GM12878 (cell line): ENCODE data around the gene MAD1L1. TPM values are rescaled to one million over a fixed set of nuclear protein-coding genes. Genes with fewer than 3 reads are reported as not detected.

Experiments used
- ASH2L ChIP-seq: fragments of 300-600, 200-600 bp; sonication (generic); IDR thresholded peaks from 2 replicates; pipeline ENCODE4 v1.6.1; 2017; ENCODE audit warnings: low read depth, mild to moderate bottlenecking, borderline replicate concordance
- ATF2 ChIP-seq: IDR thresholded peaks from 2 replicates; pipeline ENCODE4 v1.6.1; 2012; ENCODE audit warnings: low read length, inconsistent platforms
- ATF3 ChIP-seq: IDR thresholded peaks from 2 replicates; pipeline ENCODE4 v1.6.1; 2011; ENCODE audit warnings: low read depth, mild to moderate bottlenecking, low read length, moderate library complexity, borderline replicate concordance; ENCODE audit errors: extremely low read depth
- ESRRA ChIP-seq: IDR thresholded peaks from 2 replicates; pipeline ENCODE4 v1.6.1; 2012; ENCODE audit warnings: mild to moderate bottlenecking, low read length, improper control_type of control experiment
- FOS ChIP-seq: IDR thresholded peaks from 3 replicates; pipeline ENCODE4 v1.6.1; 2011; ENCODE audit warnings: borderline replicate concordance; ENCODE audit not compliant: insufficient read length; ENCODE audit errors: extremely low read depth
- POLR2A ChIP-seq: IDR thresholded peaks from 2 replicates; pipeline ENCODE4 v1.6.1; 2011; ENCODE audit warnings: low read depth, mild to moderate bottlenecking, low read length
- POU2F2 ChIP-seq: IDR thresholded peaks from 3 replicates; pipeline ENCODE4 v1.6.1; 2011; ENCODE audit warnings: low read depth, mild to moderate bottlenecking, low read length, borderline replicate concordance
- RBBP5 ChIP-seq: fragments of 200-600 bp; sonication (generic); conservative IDR thresholded peaks from 2 replicates; pipeline ENCODE4 v1.6.1; 2016
- RFX5 ChIP-seq: IDR thresholded peaks from 2 replicates; pipeline ENCODE4 v1.6.1; 2011; ENCODE audit warnings: low read depth, low read length, improper control_type of control experiment
- SKIL ChIP-seq: fragments of 450-650 bp; IDR thresholded peaks from 2 replicates; pipeline ENCODE4 v1.6.1; 2017; ENCODE audit warnings: mild to moderate bottlenecking, low read depth, inconsistent platforms; ENCODE audit not compliant: poor library complexity, severe bottlenecking
- SMAD5 ChIP-seq: IDR thresholded peaks from 2 replicates; pipeline ENCODE4 v1.6.1; 2016; ENCODE audit warnings: antibody characterized with exemption, low read depth
- SMC3 ChIP-seq: IDR thresholded peaks from 2 replicates; pipeline ENCODE4 v1.6.1; 2011; ENCODE audit warnings: low read length, improper control_type of control experiment, borderline replicate concordance
- SRF ChIP-seq, 2 experiments: IDR thresholded peaks; 2 replicates each; pipeline ENCODE4 v1.6.1; 2011; ENCODE audit warnings: low read depth in 2 of 2, low read length in 2 of 2, mild to moderate bottlenecking in 1 of 2, moderate library complexity in 1 of 2
- TAF1 ChIP-seq: IDR thresholded peaks from 2 replicates; pipeline ENCODE4 v1.6.1; 2011; ENCODE audit warnings: mild to moderate bottlenecking, low read depth, low read length, borderline replicate concordance
- ZBTB40 ChIP-seq: fragments of 450-650 bp; IDR thresholded peaks from 2 replicates; pipeline ENCODE4 v1.6.1; 2016; ENCODE audit warnings: mild to moderate bottlenecking, moderate library complexity, borderline replicate concordance
- ZNF592 ChIP-seq: fragments of 450-650 bp; IDR thresholded peaks from 2 replicates; pipeline ENCODE4 v1.6.1; 2017; ENCODE audit warnings: mild to moderate bottlenecking, moderate library complexity
- polyA plus RNA-seq, 11 experiments: library from polyadenylated mRNA; depleted of rRNA in 4 of 11; unstranded in 6 of 11; stranded (reverse) in 5 of 11; fragments of >200 nt; fragmentation: Nextera tagmentation in 4 of 11; fragmentation: Illumina TruSeq in 1 of 11; extraction: Ambion mirVana in 4 of 11; extraction: Trizol in 1 of 11; gene quantifications; 1 replicate in 1 of 11; 2 replicates in 10 of 11; pipeline versions ENCODE4 v1.2.1 to v1.2.3, GENCODE V29; 2011 to 2016; ENCODE audit warnings: inconsistent platforms in 2 of 11, missing spikeins in 2 of 11, low read depth in 1 of 11
- total RNA-seq, 4 experiments: library from RNA; depleted of rRNA in 3 of 4; stranded (reverse); fragments of >200 nt in 3 of 4; fragmentation: Illumina TruSeq in 1 of 4; extraction: Trizol in 1 of 4; gene quantifications; 2 replicates each; pipeline versions ENCODE4 v1.2.1 to v1.2.3, GENCODE V29; 2013 to 2021

MAD1L1 gene
- total and polyA plus RNA-seq, 10 of the 15 experiments (the other 5 are each of a cell fraction or from before 2014, with no cell fraction given): 2.2 to 76.8 (median 38.3) TPM

- peak; percentile 95 for TF ChIP-seq ZBTB40
- peak in 1 of 2 experiments; percentile 55; a peak in 1 of 4 replicates for TF ChIP-seq SRF (IDR thresholded peaks at IDR 0.05; ENCODE audit: low read depth in 2 of 2, low read length in 2 of 2)
- TF ChIP-seq ASH2L: no peak
- no peak for TF ChIP-seq SMC3
- TF ChIP-seq FOS: no peak
- TF ChIP-seq ESRRA: no peak
- TF ChIP-seq RFX5: no peak
- peak; percentile 77; the same call in 1 of the 3 replicates for TF ChIP-seq POU2F2
- TF ChIP-seq TAF1: peak; percentile 96
- TF ChIP-seq ZNF592: no peak
- peak; percentile 99 for TF ChIP-seq POLR2A
- TF ChIP-seq ATF3: no peak
- peak; percentile 87; the same call in 1 of the 2 replicates for TF ChIP-seq SMAD5
- TF ChIP-seq RBBP5: no peak
- no peak for TF ChIP-seq SKIL
- no peak for TF ChIP-seq ATF2
These were observed 9.1 kb upstream of the MAD1L1 start, which contains the start of the genes MRM2 and NUDT1 (continued) for GRCh38 chr7:2241580-2242540.
